ENCODE data around the gene SLC22A14.

DNA sequence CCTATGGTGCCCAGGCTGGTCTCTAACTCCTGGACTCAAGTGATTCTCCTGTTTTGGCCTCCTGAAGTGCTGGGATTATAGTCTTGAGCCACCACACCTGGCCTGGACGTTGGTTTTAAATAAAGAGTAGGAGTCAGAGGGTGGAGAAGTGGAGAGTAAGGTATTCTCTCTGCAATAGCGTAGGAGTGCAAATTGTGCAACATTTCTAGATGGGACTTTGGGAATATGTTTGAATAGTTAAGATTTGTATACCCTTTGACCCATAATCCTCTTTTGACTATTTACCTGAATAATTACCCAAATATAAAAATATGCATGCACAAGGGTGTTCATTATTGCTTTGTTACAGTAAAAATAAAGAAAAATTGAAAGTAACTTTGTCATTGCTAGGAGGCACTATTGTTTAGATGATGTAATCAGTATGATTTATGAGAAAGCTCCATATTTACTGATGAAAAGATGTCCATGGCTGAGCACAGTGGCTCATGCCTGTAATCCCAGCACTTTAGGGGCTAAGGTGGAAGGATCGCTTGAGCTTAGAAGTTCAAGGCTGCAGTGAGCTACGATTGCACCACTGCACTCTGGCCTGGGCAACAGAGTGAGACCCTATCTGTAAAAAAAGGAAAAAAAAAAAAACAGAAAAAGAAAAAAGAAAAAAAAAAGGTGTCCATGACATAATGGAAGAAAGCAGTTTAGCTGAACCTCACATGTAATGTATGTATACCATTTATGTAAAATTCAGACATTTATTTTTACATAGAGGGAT, 49.3 kb downstream of the SLC22A14 start:
- TF ChIP-seq POLR2AphosphoS5 (IDR thresholded peaks at IDR 0.05) (no peak), POLR2A (IDR thresholded peaks at IDR 0.05; ENCODE audit: low read depth) (no peak)
- TF ChIP-seq, protein P1, sequence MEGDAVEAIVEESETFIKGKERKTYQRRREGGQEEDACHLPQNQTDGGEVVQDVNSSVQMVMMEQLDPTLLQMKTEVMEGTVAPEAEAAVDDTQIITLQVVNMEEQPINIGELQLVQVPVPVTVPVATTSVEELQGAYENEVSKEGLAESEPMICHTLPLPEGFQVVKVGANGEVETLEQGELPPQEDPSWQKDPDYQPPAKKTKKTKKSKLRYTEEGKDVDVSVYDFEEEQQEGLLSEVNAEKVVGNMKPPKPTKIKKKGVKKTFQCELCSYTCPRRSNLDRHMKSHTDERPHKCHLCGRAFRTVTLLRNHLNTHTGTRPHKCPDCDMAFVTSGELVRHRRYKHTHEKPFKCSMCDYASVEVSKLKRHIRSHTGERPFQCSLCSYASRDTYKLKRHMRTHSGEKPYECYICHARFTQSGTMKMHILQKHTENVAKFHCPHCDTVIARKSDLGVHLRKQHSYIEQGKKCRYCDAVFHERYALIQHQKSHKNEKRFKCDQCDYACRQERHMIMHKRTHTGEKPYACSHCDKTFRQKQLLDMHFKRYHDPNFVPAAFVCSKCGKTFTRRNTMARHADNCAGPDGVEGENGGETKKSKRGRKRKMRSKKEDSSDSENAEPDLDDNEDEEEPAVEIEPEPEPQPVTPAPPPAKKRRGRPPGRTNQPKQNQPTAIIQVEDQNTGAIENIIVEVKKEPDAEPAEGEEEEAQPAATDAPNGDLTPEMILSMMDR (IDR thresholded peaks at IDR 0.05): no peak
